GM06990 (cell line): ENCODE measurements around the gene PPP1R12C.
A peak's percentile ranks its signal among the peaks of the same experiment; 100 is the strongest.
"Not testable (repeated sequence)": the region's sequence is repeated elsewhere in the genome, so short reads cannot be mapped to it uniquely, and the experiment has no call there.

ENCODE experiments used
- DNase-seq: peaks from one replicate; pipeline ENCODE4 v3.0.0-alpha.2; 2011; ENCODE audit not compliant: insufficient read length; ENCODE audit errors: extremely low read depth
- H3K27me3 ChIP-seq: replicated peaks from 2 replicates; pipeline ENCODE4 v1.6.0; 2011; ENCODE audit warnings: low read length; ENCODE audit not compliant: control insufficient read depth, insufficient read depth
- H3K36me3 ChIP-seq: 2 replicates; pipeline ENCODE4 v1.5.1; 2011; ENCODE audit warnings: low read length; ENCODE audit not compliant: control insufficient read depth, insufficient read depth
- H3K4me3 ChIP-seq: replicated peaks from 2 replicates; pipeline ENCODE4 v1.5.1; 2011; ENCODE audit warnings: low read depth, mild to moderate bottlenecking, control low read depth, low read length
- TF ChIP-seq, protein P1 (sequence below): IDR thresholded peaks from 2 replicates; pipeline ENCODE4 v1.5.1; 2011; ENCODE audit warnings: low read length, control low read depth, mild to moderate bottlenecking, inconsistent platforms; ENCODE audit not compliant: insufficient read depth, poor library complexity, severe bottlenecking

PPP1R12C gene

DNA sequence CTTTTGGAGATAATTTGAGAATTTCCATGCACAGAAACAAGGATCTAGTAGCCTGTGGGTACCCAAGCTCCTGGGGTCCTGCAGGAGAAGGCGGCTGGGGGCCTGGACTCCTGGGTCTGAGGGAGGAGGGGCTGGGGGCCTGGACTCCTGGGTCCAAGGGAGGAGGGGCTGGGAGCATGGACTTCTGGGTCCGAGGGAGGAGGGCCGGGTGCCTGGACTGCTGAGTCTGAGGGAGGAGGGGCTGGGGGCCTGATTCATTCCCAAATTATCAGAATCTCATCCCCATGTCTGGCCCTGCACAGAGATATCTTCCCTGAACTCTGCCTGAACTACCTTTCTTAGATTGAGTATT lies 54.0 kb downstream of the PPP1R12C start:
- peaks cover 4% of the 10 kb centered on the region for H3K36me3 ChIP-seq
- H3K27me3 ChIP-seq: no peaks in the 10 kb centered on the region
- no peak overlapping the region for H3K4me3 ChIP-seq
- TF ChIP-seq, protein P1, sequence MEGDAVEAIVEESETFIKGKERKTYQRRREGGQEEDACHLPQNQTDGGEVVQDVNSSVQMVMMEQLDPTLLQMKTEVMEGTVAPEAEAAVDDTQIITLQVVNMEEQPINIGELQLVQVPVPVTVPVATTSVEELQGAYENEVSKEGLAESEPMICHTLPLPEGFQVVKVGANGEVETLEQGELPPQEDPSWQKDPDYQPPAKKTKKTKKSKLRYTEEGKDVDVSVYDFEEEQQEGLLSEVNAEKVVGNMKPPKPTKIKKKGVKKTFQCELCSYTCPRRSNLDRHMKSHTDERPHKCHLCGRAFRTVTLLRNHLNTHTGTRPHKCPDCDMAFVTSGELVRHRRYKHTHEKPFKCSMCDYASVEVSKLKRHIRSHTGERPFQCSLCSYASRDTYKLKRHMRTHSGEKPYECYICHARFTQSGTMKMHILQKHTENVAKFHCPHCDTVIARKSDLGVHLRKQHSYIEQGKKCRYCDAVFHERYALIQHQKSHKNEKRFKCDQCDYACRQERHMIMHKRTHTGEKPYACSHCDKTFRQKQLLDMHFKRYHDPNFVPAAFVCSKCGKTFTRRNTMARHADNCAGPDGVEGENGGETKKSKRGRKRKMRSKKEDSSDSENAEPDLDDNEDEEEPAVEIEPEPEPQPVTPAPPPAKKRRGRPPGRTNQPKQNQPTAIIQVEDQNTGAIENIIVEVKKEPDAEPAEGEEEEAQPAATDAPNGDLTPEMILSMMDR: no peak
- DNase-seq: no peak

DNA sequence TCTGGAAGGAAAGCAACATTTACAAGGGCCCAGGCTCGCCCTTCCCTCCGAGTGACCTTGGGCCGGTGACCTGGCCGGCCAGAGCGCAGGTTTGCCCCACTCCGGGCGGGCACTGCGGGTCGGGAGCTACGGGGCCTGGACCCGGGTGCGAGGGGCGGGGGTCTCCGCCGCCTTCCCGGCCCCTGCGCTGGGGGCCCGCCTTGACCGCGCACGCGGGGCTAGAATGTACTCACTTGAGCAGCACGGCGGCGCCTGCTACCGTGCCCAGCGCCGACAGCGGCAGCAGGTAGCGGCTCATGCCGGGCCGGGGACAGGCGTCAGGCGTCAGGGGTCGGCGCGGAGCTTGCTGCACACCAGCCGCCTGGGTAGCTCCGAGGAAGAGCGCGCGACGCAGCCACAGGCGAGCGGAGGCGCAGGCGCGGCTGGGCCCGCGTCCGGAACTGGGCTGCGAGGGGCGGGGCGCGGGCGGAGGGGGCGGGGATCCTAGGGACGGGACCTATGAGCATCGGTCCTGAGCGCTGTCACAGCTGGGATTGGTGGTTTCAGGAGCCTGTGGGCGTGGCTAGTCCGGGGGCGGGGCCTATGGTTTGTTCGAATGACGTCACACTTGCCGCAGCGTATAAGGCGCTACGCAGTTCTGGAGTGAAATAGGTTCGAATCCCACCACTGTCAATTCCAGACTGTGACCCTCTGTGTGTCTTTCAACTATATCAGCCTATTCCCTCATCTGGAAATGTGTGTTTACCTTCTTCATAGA lies 54.5 kb downstream of the PPP1R12C start, which contains the start of gene RDH13:
Gene RDH13, minus strand, starts transcription at position 414 of the 757 bp plus-strand sequence. Its CDS starts 116 bp downstream, at position 298.
- TF ChIP-seq, protein P1: no peak
- H3K4me3 ChIP-seq: peak within 1 kb of the TSS; percentile 78
- peaks cover 4% of the 10 kb centered on the region for H3K36me3 ChIP-seq
- H3K27me3 ChIP-seq: no peaks in the 10 kb centered on the region
- peak; percentile 95 for DNase-seq

DNA sequence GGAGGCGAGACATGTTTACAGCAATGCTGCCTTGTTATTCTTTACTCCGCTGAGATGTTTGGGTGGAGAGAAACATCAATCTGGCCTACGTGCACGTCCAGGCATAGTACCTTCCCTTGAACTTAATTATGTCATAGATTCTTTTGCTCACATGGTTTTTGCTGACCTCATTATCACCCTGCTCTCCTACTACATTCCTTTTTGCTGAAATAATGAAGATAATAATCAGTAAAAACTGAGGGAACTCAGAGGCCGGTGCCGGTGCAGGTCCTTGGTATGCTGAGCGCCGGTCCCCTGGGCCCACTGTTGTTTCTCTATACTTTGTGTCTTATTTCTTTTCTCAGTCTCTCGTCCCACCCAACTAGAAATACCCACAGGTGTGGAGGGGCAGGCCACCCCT lies 57.1 kb downstream of the PPP1R12C start:
- not testable (repeated sequence) for DNase-seq, H3K27me3 ChIP-seq, H3K36me3 ChIP-seq, H3K4me3 ChIP-seq

DNA sequence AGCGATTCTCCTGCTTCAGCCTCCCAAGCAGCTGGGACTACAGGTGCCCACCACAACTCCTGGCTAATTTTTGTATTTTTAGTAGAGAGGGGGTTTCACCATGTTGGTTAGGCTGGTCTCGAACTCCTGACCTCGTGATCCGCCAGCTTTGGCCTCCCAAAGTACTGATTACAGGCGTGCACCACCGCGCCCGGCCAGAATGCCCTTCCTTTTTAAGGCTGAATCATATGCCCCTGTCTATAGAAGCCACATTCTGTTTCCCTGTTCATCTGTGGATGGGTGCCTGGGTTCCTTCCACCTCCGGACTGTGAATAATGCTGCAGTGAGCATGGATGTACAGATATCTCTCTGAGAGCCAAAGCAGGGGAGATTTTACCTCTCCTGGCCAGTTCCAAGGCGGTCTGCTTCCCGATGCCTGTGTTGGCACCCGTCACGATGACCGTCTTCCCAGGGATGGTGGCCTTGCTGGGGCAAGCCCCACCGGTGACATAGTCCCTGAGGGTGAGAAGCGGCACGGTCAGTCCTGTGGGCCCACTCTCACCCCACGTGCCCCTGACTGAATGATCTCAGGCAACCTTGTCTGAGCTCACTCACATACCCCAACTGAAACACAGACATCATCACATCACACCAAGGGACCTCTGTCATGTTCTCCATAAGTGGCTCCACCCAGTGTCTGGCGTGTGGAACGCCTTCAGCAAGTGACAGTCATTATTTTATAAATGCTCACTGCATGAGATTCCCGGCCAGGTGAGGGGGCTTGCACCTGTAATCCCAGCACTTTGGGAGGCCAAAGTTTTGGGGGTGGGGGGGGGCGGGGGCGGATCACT lies 58.4 kb downstream of the PPP1R12C start:
- peaks cover 8% of the 10 kb centered on the region for H3K36me3 ChIP-seq
- TF ChIP-seq, protein P1: no peak
- DNase-seq: no peak

DNA sequence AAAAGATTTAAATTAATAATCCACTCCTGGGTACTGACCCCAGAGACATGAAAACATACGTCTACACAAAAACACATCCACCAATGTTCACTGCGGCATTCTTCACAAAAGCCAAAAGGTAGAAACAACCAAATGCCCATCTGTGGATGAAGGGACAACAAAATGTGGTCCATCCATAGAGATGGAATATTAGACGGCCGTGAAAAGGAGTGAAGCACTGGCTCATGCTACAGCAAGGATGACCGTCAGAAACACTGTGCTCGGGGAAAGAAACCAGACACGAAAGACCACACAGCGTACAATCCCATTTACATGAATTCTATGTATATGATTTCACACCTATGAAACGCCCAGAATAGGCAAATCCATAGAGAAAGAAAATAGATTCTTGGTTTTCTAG lies 60.6 kb downstream of the PPP1R12C start:
- Histone ChIP-seq H3K36me3 (peaks cover 11% of the 10 kb centered on the region), H3K4me3 (no peak overlapping the region), H3K27me3 (no peaks in the 10 kb centered on the region)
- TF ChIP-seq, protein P1: no peak
- no peak for DNase-seq

More for the DNA sequence above, 58.4 kb downstream of the PPP1R12C start:
- Histone ChIP-seq H3K4me3 (no peak overlapping the region), H3K27me3 (no peaks in the 10 kb centered on the region)

DNA sequence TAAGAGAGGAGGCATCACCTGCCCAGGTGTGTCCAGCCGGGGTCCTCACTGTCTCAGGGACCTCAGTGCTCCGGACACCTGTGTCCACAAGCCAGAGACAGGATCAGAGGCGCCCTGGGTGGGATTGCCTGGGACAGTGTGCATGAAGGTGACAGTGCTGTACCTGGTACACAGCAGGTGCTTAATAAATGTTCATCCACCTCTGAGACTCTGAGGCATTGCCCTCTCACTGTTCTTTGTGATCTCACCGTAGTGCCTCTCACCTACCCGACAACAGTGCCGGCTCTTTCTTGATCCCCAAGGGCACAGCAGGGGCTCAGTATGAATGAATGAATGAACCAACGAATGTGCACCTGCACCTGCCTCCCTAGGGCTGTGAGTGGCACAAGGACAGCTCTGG lies 63.7 kb downstream of the PPP1R12C start:
- TF ChIP-seq, protein P1: no peak
- DNase-seq: no peak
- H3K36me3 ChIP-seq: peaks cover 12% of the 10 kb centered on the region
- H3K27me3 ChIP-seq: no peaks in the 10 kb centered on the region
- H3K4me3 ChIP-seq: no peak overlapping the region
